Prostate gland (tissue), 2 donors: ENCODE results near the gene GNB2.

Source experiments
- POLR2A ChIP-seq: fragments of 450-650 bp; IDR thresholded peaks from one replicate; pipeline ENCODE4 v1.6.1; 2016; ENCODE audit warnings: antibody characterized with exemption, mild to moderate bottlenecking
- POLR2AphosphoS5 ChIP-seq: sonication (generic); formaldehyde crosslinking; IDR thresholded peaks from one replicate; pipeline ENCODE4 v1.6.1; 2017; ENCODE audit warnings: antibody characterized with exemption
- TF ChIP-seq, protein P1 (sequence below), 4 experiments: fragments of 200-600 bp in 2 of 4; fragments of 450-650 bp in 2 of 4; sonication (generic) in 2 of 4; IDR thresholded peaks; 1 replicate in 3 of 4; 2 replicates in 1 of 4; pipeline ENCODE4 v1.5.1; 2016 to 2019; ENCODE audit warnings: antibody characterized with exemption in 4 of 4, mild to moderate bottlenecking in 2 of 4, moderate library complexity in 2 of 4

DNA sequence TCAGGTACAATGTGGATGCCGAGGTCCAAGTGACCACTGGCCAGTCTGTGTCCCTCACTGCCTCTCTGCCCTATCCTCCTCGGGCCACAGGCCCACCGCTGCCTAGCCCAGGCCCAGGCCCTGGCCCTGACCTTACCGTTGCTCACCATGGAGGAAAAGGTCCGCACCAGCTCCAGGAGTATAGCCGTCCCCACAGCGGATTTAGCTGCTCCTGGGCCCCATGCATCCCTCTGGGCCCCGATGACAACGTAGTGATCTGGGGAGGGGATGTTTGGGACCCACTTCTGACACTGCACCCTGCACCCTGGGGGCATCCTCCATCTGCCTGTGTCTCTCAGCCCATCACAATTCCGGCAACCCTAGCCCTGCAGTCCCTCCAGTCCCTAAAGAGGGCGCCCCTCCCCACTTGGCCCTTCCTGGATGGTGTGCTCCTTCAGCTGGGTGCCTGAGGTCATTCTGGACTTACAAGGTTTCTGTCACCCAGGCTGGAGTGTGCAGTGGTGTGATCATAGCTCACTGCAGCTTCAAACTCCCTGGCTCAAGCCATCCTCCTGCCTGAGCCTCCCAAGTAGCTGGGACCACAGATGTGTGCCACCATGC is 44.3 kb upstream of the GNB2 start:
- TF ChIP-seq, protein P1, sequence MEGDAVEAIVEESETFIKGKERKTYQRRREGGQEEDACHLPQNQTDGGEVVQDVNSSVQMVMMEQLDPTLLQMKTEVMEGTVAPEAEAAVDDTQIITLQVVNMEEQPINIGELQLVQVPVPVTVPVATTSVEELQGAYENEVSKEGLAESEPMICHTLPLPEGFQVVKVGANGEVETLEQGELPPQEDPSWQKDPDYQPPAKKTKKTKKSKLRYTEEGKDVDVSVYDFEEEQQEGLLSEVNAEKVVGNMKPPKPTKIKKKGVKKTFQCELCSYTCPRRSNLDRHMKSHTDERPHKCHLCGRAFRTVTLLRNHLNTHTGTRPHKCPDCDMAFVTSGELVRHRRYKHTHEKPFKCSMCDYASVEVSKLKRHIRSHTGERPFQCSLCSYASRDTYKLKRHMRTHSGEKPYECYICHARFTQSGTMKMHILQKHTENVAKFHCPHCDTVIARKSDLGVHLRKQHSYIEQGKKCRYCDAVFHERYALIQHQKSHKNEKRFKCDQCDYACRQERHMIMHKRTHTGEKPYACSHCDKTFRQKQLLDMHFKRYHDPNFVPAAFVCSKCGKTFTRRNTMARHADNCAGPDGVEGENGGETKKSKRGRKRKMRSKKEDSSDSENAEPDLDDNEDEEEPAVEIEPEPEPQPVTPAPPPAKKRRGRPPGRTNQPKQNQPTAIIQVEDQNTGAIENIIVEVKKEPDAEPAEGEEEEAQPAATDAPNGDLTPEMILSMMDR (IDR thresholded peaks at IDR 0.05) = no peak
- TF ChIP-seq POLR2AphosphoS5 (no peak), POLR2A (no peak)
